Activated CD8-positive, alpha-beta memory T cell treated with anti-CD3 and anti-CD28 coated beads for 36 hours (primary cell): ENCODE results near the gene TMEM250. TPM values are rescaled to one million over a fixed set of nuclear protein-coding genes. Genes with fewer than 3 reads are reported as not detected.
"Not testable (repeated sequence)": the region's sequence is repeated elsewhere in the genome, so short reads cannot be mapped to it uniquely, and the experiment has no call there.

Source experiments
- CTCF ChIA-PET: fragments of 350-600 bp; sonication (Branson Sonifier 250); formaldehyde crosslinking; loops from one replicate; lab custom pipeline; 2021; ENCODE audit warnings: antibody characterized with exemption; lab: Charles Lee
- POLR2A ChIA-PET: fragments of 350-600 bp; sonication (Branson Sonifier 250); formaldehyde crosslinking; loops from one replicate; lab custom pipeline; 2021; ENCODE audit warnings: antibody characterized with exemption; lab: Charles Lee
- total RNA-seq, 2 experiments: library from RNA; stranded (reverse); gene quantifications; one replicate each; pipeline ENCODE4 v1.2.3, GENCODE V29; 2021

Gene TMEM250
- total RNA-seq, 2 experiments from 2014 or later, result 40.6 to 41.7 TPM

DNA sequence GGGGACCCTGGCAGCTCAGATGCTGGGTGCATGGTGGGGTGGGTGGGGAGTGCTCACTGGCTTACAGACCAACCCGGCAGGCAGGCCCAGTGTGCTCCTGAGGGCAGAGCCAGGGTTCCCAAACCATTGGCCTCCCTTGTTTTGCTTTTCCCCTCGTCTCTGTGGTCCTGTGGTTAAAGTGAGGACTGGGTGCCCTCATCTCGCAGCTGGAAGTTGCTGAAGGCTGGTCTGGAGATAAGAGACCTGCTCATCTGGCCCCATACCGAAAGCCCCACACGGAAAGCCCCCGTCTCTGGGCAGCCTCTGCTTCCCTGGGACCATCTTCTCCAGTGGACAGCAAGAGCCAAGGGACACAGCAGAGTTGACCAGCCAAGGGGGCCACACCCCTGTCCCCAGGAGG lies 13.8 kb downstream of the TMEM250 start:
- POLR2A ChIA-PET, result interaction anchor here (1.1 kb wide), 1 partner anchor 9 kb away, joined by 4 read pairs; no protein-coding TSS in a partner anchor
- CTCF ChIA-PET, result interaction anchor here (0.9 kb wide), 1 partner anchor 15 kb away, joined by 4 read pairs; no protein-coding TSS in a partner anchor

DNA sequence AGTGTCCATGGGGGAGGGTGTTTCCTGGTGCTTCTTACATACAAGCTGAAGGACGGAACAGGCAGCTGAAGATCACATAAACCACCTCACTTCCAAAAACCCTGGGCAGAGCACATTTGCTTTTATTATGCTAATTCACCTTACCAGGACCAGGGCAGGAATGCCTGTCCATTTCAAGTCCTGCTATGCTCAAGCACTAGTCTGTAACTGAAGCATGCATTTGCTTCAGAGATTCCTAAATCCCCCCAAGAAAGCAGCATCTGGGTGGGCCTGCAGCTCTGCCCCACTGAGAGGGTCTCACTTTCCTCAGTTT lies 14.2 kb downstream of the TMEM250 start:
- ChIA-PET POLR2A (interaction anchor here (1.1 kb wide), 1 partner anchor 9 kb away, joined by 4 read pairs; no protein-coding TSS in a partner anchor), CTCF (interaction anchor here (0.9 kb wide), 1 partner anchor 16 kb away, joined by 4 read pairs; no protein-coding TSS in a partner anchor)

DNA sequence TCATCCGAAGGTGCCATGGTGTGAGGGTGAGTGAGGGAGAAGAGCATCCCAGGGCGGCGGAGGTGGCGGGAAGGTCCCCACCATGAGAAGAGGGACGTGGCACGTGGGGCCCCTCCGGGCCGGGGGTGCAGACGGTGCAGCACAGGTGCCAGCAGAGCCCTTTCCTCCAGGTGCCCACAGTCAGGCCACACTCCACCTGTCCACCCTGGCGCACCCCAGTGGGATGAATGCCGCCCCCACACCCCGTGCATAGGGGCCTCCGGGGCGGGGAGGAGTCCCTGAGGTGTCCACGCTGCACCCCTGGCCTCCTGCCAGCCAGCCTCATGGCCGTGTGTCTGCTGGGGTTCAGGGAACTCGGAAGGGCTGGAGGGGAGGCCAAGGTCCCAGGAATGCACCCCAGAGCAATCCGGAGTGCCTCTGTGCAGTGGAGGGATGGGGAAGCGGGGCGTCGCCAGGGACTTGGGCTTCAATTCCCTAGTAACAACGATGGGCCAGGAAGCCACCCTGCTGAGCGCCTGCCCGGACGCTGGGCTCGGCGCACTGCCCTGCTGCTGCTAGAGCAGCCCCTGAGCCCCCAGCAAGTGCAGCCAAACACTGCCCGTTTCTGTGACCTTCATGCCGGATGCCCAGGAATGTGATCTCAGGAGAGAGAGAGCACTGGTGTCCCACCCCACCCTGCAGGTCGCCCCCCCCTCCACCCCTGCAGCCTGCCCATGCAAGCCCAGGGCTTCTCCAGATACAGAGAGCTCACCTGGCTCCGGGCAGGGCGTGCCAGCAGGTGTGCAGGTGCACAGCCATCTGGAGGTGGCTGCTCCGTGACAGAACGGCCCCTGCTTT lies 14.8 kb downstream of the TMEM250 start:
- ChIA-PET CTCF (interaction anchor here (0.9 kb wide), 1 partner anchor 16 kb away, joined by 4 read pairs; no protein-coding TSS in a partner anchor), POLR2A (interaction anchor here (1.1 kb wide), 1 partner anchor 8 kb away, joined by 4 read pairs; no protein-coding TSS in a partner anchor)

DNA sequence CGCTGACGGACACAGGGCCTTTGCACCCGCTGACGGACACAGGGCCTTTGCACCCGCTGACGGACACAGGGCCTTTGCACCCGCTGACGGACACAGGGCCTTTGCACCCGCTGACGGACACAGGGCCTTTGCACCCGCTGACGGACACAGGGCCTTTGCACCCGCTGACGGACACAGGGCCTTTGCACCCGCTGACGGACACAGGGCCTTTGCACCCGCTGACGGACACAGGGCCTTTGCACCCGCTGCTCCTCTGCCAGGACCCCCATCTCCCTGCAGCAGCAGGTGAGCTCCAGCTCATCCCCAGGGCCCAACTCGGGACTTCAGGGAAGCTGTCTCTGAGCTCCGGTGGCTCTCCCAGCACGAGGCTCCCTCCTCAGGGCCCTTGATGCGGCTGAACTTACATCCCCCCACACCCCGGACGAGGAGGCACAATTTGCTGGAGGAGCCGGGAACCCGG lies 17.0 kb downstream of the TMEM250 start:
- CTCF ChIA-PET, POLR2A ChIA-PET: not testable (repeated sequence)

DNA sequence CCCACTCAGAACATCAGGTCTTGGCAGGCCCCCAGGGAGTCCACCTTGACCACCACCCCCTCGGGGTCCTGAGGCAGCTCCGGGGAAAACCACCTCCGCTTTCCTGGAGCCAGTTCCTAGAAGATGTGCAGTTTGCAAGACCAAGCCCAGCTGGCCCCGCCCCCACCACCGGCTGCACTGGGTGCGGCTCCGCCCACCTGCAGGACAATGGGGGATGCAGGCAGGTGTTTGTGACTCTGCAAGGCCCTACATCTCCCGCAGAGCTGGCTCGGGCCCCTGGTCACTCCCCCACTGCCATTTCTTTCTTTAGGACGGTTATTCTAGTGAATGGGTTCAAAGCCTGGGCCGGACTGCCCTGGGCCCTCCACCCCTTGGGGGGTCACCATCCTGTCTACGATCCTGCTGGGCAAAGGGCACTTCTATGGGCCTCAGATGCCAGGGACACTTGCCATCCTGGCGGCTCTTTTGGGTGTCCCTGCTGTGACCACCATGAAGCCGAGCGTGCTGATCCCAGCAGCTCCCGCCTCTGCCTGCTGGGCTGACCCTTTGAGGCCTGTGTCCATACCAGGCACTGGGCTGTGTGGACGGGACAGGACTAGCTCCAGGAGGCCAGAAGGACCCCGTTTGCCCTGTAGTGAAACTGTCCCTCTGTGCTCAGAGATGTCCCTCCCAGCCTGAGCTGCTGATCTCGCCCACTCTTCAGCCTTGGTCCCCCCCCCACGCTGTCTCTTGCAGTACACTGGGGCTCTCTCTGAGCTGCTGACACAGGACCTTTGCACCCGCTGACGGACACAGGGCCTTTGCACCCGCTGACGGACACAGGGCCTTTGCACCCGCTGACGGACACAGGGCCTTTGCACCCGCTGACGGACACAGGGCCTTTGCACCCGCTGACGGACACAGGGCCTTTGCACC lies 17.7 kb downstream of the TMEM250 start:
- POLR2A ChIA-PET, result no interaction called here
- CTCF ChIA-PET, result no interaction called here

DNA sequence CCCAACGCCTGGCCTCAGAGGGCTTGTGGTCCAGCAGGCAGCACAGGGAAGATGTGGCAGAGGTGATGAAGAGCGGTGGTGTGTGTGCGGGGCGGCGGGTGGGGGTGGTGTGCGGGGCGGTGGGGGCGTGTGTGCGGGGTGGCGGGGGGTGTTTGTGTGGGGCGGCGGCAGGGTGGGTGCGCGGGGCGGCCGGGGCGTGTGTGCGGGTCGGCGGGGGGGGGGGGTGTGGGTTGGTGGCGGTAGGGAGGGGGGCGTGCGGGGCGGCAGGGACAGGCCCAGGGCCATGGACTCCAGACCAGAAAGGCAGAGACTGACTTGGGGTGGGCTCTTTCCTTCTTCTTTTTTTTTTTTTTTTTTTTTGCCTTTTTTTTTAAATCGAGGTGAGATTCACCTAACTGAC lies 19.1 kb downstream of the TMEM250 start:
- CTCF ChIA-PET, result no interaction called here
- POLR2A ChIA-PET, result interaction anchor here (0.7 kb wide), 1 partner anchor 10 kb away, joined by 3 read pairs; no protein-coding TSS in a partner anchor

DNA sequence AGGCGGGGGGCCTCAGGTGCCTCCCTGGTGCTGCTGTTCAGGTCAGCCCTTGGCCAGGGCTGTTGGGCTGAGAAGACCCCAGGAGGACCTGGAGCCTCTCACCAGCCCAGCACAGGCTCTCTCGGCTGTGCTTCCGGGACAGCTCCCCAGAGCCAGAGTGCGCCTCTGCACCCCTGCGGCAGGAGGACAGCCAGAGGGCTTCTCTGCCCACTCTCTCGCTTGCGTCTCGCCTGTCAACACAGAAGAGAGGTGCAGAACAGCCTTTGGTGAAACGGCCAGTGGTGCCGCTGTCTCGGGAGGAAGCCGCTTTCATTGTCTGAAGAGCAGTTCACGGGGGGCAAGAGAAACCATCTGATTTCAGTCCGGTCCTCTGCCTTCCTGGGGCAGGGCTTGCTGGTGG lies 19.8 kb downstream of the TMEM250 start:
- ChIA-PET POLR2A (no interaction called here), CTCF (no interaction called here)

DNA sequence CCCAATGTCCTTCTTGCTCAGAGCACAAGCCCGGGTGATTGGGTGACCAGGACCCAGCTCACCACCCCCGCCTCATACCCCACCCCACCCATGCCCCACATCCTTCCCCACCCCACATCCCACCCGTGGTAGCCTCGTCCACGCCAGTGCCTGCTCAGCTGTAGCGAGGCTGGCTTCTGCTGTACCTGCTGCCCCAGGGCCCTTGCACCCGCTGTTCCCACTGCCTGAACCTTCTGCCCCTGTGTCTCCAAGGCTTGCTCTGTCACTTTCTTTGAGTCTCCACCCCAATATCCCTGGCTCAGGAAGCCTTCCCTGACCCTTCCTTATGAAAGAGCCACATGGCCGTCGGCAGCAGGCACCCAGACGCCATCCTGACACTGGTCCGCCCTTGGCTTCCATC lies 20.5 kb downstream of the TMEM250 start:
- ChIA-PET POLR2A (no interaction called here), CTCF (interaction anchor here (1.8 kb wide), 1 partner anchor 11 kb away, joined by 6 read pairs; no protein-coding TSS in a partner anchor)

DNA sequence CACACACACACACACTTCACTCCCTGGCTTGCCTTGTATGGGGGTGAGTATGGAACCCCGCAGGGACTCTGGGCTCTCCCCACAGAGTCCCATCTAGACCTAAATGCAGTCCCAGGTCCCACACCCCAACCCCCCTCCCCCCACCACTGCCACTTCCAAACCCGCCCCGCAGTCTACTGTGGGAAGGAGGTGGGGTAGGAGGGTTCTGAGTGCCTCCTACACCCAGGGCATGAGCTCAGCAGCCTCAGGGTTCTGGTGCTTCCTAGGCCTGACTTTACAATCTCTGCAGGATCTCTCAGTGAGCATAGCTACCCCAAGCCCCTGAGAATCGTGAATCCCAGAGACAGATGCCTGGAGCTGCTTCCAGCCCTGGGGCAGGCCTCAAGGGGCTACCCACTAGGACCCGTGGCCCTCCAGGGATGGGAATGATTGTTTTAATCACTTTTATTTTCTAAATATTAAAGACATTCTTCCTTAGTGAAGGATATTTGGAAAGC lies 22.1 kb downstream of the TMEM250 start:
- CTCF ChIA-PET, result interaction anchor here (1.8 to 2.6 kb wide), 4 partner anchors 11 to 129 kb away, joined by 6 to 13 read pairs (median 8); no protein-coding TSS in a partner anchor
- POLR2A ChIA-PET, result interaction anchor here (0.5 to 0.9 kb wide), 2 partner anchors 13 to 17 kb away, joined by 3 read pairs; no protein-coding TSS in a partner anchor

DNA sequence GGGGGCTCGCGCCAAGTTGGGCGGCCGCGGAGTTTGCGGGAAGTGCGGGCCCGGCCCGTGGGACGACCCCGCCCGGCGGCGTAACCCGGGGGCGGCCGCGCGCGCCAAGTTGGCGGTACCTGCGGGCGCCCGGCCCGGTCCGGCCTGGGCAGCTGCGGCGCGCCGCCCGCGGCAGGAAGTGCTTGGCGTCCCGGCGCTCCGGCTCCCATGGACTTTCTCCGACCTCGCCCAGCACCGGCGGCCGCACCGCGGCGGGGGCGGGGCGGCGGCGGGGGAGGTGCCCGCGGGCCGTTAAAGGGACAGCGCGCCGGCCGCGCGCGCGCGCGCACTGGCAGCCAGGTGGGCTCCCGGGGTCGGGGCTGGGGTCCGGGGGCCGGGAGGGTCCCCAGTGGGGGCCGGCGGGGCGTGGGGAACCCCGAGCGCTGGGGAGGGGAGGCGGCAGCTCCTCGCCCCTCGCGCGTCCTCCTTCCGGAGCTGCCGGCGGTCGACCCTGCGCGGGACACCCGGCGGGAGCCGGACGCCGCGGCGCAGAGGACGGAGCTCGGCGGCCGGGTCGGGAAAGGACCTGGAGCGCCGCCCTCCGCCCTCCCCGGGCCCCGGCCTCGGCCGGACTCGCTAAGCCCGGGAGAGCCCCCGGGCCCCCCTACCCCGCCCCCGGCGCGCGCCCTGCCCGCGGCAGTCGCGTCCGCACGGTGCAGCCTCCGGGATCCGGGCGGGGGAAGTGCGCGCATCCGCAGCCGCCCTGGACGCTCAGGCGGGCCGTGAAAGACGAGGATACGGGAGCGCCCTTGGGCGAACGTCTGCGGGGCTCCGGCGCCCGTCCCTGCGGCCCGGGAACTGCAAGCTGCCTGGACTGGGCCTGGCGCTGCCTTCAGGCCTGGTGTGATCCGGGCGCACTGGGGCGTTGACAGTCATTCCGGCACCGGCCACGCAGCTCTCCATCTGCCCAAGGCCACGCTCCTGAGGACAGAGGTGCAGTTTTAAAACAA lies 23.3 kb downstream of the TMEM250 start, which contains the start of gene NACC2:
Gene NACC2 (minus strand): TSS at position 220 of the 989 bp plus-strand sequence. CDS start 44,768 bp downstream, outside the sequence.
- CTCF ChIA-PET, result interaction anchor here (0.9 to 2.6 kb wide), 4 partner anchors 12 to 128 kb away, joined by 3 to 13 read pairs (median 8); no protein-coding TSS in a partner anchor
- POLR2A ChIA-PET, result interaction anchor here (0.7 to 2.9 kb wide), 3 partner anchors 9 to 23 kb away, joined by 4 to 18 read pairs (median 9); partner anchors contain the start of gene TMEM250

DNA sequence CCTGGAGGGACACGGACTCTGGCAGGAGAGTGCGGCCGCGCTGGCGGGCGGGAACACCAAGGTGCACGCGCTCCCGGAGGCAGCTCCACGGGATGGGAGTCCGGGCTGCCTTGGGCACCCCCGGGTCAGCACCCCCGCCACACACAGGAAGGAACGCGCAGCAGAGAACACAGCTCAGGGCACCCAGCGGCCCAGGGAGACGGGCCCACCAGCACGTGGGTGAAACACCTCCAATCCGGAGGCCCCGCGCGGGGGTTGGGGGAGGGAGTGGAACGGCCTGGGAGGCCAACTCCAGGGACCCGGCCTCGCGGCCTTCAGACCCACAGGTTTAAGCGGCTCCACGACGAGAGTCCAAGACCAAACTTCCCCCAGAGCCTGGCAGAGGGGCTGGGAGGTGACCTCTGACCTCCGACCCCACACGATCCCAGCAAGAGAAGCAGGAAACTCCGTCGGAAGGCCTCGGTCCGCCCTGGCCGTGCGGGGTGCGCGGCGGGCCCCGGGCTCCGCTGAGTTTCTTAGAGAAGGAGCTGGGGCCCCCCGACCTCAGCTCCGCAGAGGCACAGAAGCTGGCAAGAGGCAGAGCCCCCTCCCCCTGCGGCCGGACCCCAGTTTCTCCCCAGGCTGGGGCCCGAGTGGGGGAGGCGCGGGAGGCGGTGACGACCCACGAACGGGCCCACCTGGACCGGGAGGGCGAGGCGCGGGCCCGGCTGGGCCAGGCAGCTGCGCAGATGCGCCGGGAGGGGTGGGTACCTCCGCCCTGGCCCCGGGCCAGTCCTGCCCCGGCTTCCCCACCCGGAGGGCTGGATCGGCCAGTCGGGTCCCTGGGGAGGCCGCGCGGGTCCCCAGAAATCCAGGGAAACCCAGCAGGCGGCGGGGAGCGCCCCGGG lies 24.4 kb downstream of the TMEM250 start:
- CTCF ChIA-PET, result interaction anchor here (0.6 to 2.1 kb wide), 8 partner anchors 9 to 1997 kb away, joined by 3 to 11 read pairs (median 4); no protein-coding TSS in a partner anchor
- POLR2A ChIA-PET, result interaction anchor here (1.3 to 2.9 kb wide), 3 partner anchors 12 to 24 kb away, joined by 4 to 18 read pairs (median 9); partner anchors contain the start of gene TMEM250

DNA sequence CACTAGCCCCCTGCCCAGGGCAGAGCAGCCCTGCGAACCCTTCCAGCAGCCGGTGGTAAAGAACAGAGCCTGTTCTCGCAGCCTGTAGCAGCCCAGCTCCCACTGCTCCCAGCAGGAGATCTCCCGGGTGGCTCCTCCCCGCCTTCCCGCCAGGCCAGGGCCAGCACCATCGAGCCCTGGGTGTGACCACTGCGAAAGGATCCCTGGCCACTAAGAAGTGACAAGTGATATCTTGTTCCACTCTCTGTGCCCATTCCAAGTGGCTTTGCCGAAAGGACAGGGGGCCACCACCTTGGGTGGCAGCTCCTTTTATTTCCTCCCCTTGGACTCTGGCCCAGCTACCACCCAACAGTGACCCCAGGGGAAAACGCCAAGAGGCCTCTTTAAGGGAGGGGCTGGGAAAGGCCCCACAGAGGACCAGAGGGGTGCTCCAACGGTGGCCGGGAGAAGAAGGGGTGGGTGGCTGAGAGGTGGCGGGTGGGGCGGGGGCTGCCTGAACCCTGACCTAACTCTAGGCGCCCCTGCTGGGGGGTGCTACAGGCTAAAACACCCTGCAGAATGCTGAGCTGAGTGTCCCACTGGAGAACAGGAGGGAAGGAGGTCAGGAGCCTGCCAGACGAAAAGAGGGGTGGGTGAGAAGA lies 25.2 kb downstream of the TMEM250 start:
- POLR2A ChIA-PET, result interaction anchor here (1.3 to 2.9 kb wide), 2 partner anchors 12 to 17 kb away, joined by 4 to 18 read pairs; no protein-coding TSS in a partner anchor
- CTCF ChIA-PET, result interaction anchor here (1.0 to 2.1 kb wide), 6 partner anchors 8 to 126 kb away, joined by 3 to 11 read pairs (median 4); no protein-coding TSS in a partner anchor

DNA sequence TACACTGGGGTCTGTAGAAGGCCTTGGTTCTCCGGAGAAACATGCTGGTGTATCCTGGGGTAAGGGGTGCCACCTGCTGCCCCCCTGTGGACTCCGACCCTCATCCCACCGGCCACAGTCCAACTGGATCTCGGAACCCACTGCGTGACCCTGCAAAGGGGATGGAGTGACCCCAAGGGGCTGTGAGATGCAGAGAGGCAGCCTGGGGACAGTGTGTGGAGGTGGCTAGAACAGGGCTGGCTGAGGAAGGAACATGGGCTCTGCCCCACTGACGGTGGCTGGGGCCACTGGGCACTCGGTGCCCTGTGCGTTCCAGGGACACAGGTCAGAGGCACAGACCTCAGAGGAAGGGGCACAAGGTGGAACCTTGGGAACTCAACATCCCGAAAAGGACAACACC lies 25.9 kb downstream of the TMEM250 start:
- POLR2A ChIA-PET, result no interaction called here
- CTCF ChIA-PET, result interaction anchor here (1.3 to 2.1 kb wide), 2 partner anchors 30 to 126 kb away, joined by 3 to 11 read pairs; no protein-coding TSS in a partner anchor

DNA sequence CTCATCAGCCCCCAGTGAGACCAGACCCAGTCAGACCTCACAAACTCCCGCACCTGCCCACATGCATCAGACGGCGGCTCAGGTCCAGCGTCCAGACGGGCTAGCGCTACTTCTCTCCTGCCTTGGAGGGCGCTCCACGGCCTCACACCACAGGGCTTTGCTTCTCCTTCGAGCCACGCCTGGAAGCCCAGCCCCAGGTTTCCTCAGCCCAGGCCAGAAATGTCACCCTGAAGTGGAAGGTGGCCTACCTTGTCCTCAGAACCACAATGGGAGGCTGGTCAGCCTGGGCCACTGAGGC lies 26.4 kb downstream of the TMEM250 start:
- ChIA-PET CTCF (interaction anchor here (1.0 to 4.0 kb wide), 2 partner anchors 27 to 31 kb away, joined by 3 to 27 read pairs; no protein-coding TSS in a partner anchor), POLR2A (no interaction called here)

DNA sequence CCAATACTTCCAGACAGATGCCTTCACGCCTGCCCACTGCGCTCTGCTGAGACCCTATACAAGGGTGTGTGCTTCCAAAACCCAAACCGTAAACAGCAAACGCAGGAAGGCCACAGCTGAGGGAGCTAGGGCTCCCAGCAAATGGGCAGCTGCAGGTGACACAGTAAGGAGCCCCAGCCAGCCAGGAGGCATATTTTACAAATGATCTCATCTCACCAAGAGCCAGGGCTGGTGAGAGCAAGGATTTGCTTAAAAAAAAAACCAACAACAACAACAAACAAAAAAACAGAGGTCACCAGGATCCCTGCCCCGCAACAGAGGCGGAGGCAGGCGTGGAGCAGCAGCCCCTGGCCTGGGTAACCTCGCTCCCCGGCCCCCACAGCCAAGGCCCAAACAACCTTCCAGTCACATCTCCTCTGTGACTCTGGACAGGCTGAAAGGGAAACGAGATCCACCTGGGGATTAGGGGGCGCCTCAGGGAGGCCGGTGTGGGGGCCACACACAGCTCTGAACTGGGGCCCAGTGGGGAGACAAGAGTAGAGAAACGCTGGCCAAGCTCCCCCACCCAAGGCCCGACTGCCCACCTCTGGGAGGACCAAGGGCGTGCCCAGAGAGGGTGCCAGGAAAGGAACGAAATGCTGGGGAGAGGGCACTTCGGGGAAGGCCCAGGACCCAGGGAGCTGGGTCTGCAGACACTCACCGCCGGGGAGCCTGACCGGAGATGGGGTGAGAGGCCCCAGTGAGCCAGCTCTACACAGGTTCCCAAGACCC lies 26.9 kb downstream of the TMEM250 start:
- ChIA-PET CTCF (interaction anchor here (1.0 to 4.0 kb wide), 2 partner anchors 28 to 31 kb away, joined by 3 to 27 read pairs; no protein-coding TSS in a partner anchor), POLR2A (no interaction called here)
